Fibroblast of lung (primary cell): ENCODE results near the gene L1CAM. TPM values are rescaled to one million over a fixed set of nuclear protein-coding genes. Genes with fewer than 3 reads are reported as not detected.

ENCODE experiments used
- DNase-seq, 2 donors: peaks; one replicate each; pipeline versions ENCODE4 v3.0.0 to v3.0.0-alpha.2; 2010; ENCODE audit warnings: low read depth in 2 of 2
- H2AFZ ChIP-seq: 2 replicates; pipeline ENCODE4 v1.5.1; 2012; ENCODE audit warnings: low read length, control low read depth, inconsistent platforms
- H3K27ac ChIP-seq: 2 replicates; pipeline ENCODE4 v1.5.1; 2011; ENCODE audit warnings: low read length, control low read depth; ENCODE audit not compliant: insufficient read depth
- H3K27me3 ChIP-seq: 2 replicates; pipeline ENCODE4 v1.5.1; 2011; ENCODE audit warnings: mild to moderate bottlenecking, low read length; ENCODE audit not compliant: control insufficient read depth, insufficient read depth
- H3K36me3 ChIP-seq: 2 replicates; pipeline ENCODE4 v1.5.1; 2011; ENCODE audit warnings: low read length; ENCODE audit not compliant: control insufficient read depth, insufficient read depth
- H3K4me1 ChIP-seq: 2 replicates; pipeline ENCODE4 v1.5.1; 2011; ENCODE audit warnings: low read length; ENCODE audit not compliant: control insufficient read depth, insufficient read depth; ENCODE audit errors: extremely low read depth
- H3K4me2 ChIP-seq: 2 replicates; pipeline ENCODE4 v1.5.1; 2011; ENCODE audit warnings: low read length, control low read depth; ENCODE audit not compliant: insufficient read depth; ENCODE audit errors: extremely low read depth
- H3K4me3 ChIP-seq, 4 experiments: fragments of 200-600 bp in 1 of 4; sonication (generic) in 1 of 4; replicated peaks in 1 of 4; 2 replicates each; pipeline ENCODE4 v1.5.1; 2011 to 2016; ENCODE audit warnings: low read length in 4 of 4, low read depth in 3 of 4, mild to moderate bottlenecking in 3 of 4, control low read depth in 2 of 4, inconsistent platforms in 1 of 4, mixed read lengths in 1 of 4; ENCODE audit not compliant: insufficient read depth in 1 of 4; ENCODE audit errors: control extremely low read depth in 1 of 4
- H3K79me2 ChIP-seq: 2 replicates; pipeline ENCODE4 v1.5.1; 2012; ENCODE audit warnings: mild to moderate bottlenecking, low read length, inconsistent platforms; ENCODE audit not compliant: control insufficient read depth, insufficient read depth
- H3K9ac ChIP-seq: 2 replicates; pipeline ENCODE4 v1.5.1; 2011; ENCODE audit warnings: mild to moderate bottlenecking, low read length, control low read depth; ENCODE audit not compliant: insufficient read depth
- H3K9me3 ChIP-seq: 2 replicates; pipeline ENCODE4 v1.5.1; 2012; ENCODE audit warnings: low read depth, low read length; ENCODE audit not compliant: control insufficient read depth, insufficient read depth
- H4K20me1 ChIP-seq: 2 replicates; pipeline ENCODE4 v1.5.1; 2011; ENCODE audit warnings: low read length; ENCODE audit not compliant: control insufficient read depth, insufficient read depth; ENCODE audit errors: extremely low read depth
- CTCF ChIP-seq, 2 donors: IDR thresholded peaks in 1 of 2; conservative IDR thresholded peaks in 1 of 2; 1 replicate in 1 of 2; 2 replicates in 1 of 2; pipeline ENCODE4 v1.5.1; 2011 to 2012; ENCODE audit warnings: low read length in 2 of 2, control low read depth in 1 of 2, inconsistent platforms in 1 of 2, low read depth in 1 of 2, mild to moderate bottlenecking in 1 of 2
- EZH2 ChIP-seq: IDR thresholded peaks from 2 replicates; pipeline ENCODE4 v1.5.1; 2012; ENCODE audit warnings: low read length, control low read depth, mild to moderate bottlenecking; ENCODE audit errors: missing control alignments
- polyA plus RNA-seq, 2 donors: library from polyadenylated mRNA; depleted of rRNA in 1 of 2; stranded (reverse) in 1 of 2; unstranded in 1 of 2; fragments of >200 nt; gene quantifications; 2 replicates each; pipeline ENCODE4 v1.2.1, GENCODE V29; 2011 to 2012; ENCODE audit warnings: missing spikeins in 1 of 2
- total RNA-seq: library from RNA; depleted of rRNA; stranded (reverse); fragments of >200 nt; gene quantifications from 2 replicates; pipeline ENCODE4 v1.2.1, GENCODE V29; 2014

The L1CAM gene
- total and polyA plus RNA-seq, 2 donors (not counting 1 experiment from before 2014, with no cell fraction given) = 0.99 to 1.7 TPM

- H3K36me3 ChIP-seq = no peaks in the 10 kb centered on the region
- no peaks in the 10 kb centered on the region for H3K9me3 ChIP-seq
- no peaks in the 10 kb centered on the region for H4K20me1 ChIP-seq
- TF ChIP-seq CTCF (conservative IDR thresholded peaks at IDR 0.05 in 1 of 2, IDR thresholded peaks at IDR 0.05 in 1 of 2; ENCODE audit: low read depth in 1 of 2, low read length in 2 of 2) (no peak), EZH2 (no peak)
- no peak for DNase-seq
- no peak overlapping the region for H3K27ac ChIP-seq
- no peak overlapping the region for H2AFZ ChIP-seq
- no peak overlapping the region for H3K4me2 ChIP-seq
- no peak overlapping the region for H3K4me3 ChIP-seq
- H3K4me1 ChIP-seq = no peaks in the 10 kb centered on the region
- H3K27me3 ChIP-seq = no peaks in the 10 kb centered on the region
- no peaks in the 10 kb centered on the region for H3K79me2 ChIP-seq
- H3K9ac ChIP-seq = no peak overlapping the region
These were observed 18.8 kb downstream of the L1CAM start for GRCh38 chrX:153867139-153867538.

- no peak for DNase-seq
- no peaks in the 10 kb centered on the region for H3K9me3 ChIP-seq
- H3K27ac ChIP-seq = no peak overlapping the region
These were observed 19.5 kb downstream of the L1CAM start for GRCh38 chrX:153866302-153867019.

GRCh38 chrX:153865685-153866084, 20.3 kb downstream of the L1CAM start:
- H3K36me3 ChIP-seq = no peaks in the 10 kb centered on the region
- H3K27me3 ChIP-seq = no peaks in the 10 kb centered on the region
- H3K4me1 ChIP-seq = no peaks in the 10 kb centered on the region
- H3K79me2 ChIP-seq = no peaks in the 10 kb centered on the region
- H3K9me3 ChIP-seq = no peaks in the 10 kb centered on the region
- no peak overlapping the region for H3K4me2 ChIP-seq
- no peak overlapping the region for H3K9ac ChIP-seq
- DNase-seq = no peak
- TF ChIP-seq CTCF (conservative IDR thresholded peaks at IDR 0.05 in 1 of 2, IDR thresholded peaks at IDR 0.05 in 1 of 2; ENCODE audit: low read depth in 1 of 2, low read length in 2 of 2) (no peak), EZH2 (no peak)
- H3K27ac ChIP-seq = no peak overlapping the region
- H3K4me3 ChIP-seq = no peak overlapping the region
- no peak overlapping the region for H2AFZ ChIP-seq
- no peaks in the 10 kb centered on the region for H4K20me1 ChIP-seq

More at GRCh38 chrX:153866302-153867019, 19.5 kb downstream of the L1CAM start:
- Histone ChIP-seq H3K27me3 (no peaks in the 10 kb centered on the region), H4K20me1 (no peaks in the 10 kb centered on the region), H3K4me3 (no peak overlapping the region), H3K79me2 (no peaks in the 10 kb centered on the region), H2AFZ (no peak overlapping the region), H3K4me1 (no peaks in the 10 kb centered on the region), H3K36me3 (no peaks in the 10 kb centered on the region), H3K4me2 (no peak overlapping the region), H3K9ac (no peak overlapping the region)
- TF ChIP-seq CTCF (conservative IDR thresholded peaks at IDR 0.05 in 1 of 2, IDR thresholded peaks at IDR 0.05 in 1 of 2; ENCODE audit: low read depth in 1 of 2, low read length in 2 of 2) = no peak
- TF ChIP-seq EZH2 = no peak
